NOMO-1 treated with DMSO at 0.1 percent for 48 hours (cell line): Measurements from ENCODE around the gene NXF1.
"Not testable (repeated sequence)": the region's sequence is repeated elsewhere in the genome, so short reads cannot be mapped to it uniquely, and the experiment has no call there.

Experiments
- DNase-seq: peaks from one replicate; lab custom pipeline; 2025; ENCODE audit not compliant: unreplicated experiment; lab: John Stamatoyannopoulos, UW

Gene NXF1

DNA sequence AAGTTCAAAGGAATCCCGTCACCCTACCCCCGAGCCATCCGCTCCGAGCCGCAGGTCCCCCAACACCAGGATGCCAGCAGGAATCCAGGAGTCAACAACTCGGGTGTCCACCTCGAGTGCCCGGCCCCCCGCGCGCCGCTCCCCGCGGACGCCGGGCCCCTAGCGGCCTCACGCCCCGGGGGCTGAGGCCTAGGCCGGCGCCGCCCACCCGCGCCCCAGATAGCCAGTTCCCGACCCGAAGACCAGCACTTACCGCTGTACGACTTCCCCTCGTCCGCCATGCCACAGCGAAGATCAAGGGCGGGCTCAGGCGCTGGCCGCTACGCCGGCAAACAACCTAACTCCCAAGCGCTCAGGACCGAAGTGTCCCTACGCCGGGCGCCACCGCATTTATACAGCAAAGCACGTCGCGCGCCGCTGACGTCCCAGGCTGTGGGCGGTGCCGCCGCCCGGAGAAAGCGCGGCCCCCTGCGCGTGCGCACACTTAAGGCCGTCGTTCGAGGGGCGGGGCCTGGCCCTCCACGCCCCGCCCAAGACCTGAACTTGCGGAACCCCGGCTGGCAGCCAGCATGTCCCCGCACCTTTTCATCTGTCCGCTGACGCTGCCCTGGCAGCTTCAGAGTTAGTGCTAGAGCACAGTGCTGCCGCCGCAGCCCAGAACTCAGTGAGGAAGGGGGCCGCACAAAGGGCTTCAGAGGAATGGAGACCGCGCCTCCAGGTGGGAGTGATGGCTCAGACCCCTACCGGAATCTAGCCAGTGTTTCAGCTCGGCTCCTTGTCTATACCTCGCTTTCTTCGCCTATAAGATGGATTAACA, at the start of gene NXF1:
Gene NXF1 (minus strand): TSS at position 365 of the 817 bp plus-strand sequence. CDS start 84 bp downstream, at position 281.
- peak; percentile 92 for DNase-seq

- no peak for DNase-seq
Observed at GRCh38 chr11:62854013-62854824, 49.0 kb upstream of the NXF1 start.

- DNase-seq: no peak
Observed at GRCh38 chr11:62853279-62853965, 48.2 kb upstream of the NXF1 start.

- DNase-seq: no peak
Observed at GRCh38 chr11:62852523-62853188, 47.4 kb upstream of the NXF1 start.

- DNase-seq: no peak
Observed at GRCh38 chr11:62851807-62852522, 46.7 kb upstream of the NXF1 start.

GRCh38 chr11:62850911-62851806, 45.9 kb upstream of the NXF1 start:
- DNase-seq: no peak

DNA sequence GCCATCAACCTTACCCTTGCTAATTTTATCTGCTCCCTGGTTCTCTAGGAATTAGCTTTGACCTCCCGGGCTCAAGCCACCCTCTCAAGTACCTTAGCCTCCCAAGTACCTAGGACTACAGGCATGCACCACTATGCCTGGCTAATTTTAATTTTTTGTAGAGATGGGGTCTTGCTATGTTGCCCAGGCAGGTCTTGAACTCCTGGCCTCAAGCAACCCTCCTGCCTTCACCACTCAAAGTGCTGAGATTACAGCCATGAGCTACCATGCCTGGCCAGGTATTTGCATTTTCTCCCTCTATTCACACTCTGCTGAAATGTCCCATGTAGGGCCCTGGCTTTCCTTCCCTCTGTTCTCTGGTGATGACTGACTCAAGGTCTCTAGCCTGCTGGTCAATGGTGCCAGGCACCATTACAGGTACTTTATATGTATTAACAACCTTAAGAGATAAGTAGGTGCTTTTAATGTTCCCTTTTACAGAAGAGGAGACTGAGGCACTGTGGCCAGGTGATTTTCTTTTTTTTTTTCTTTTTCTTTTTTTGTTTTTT, 42.6 kb upstream of the NXF1 start:
- DNase-seq: no peak

GRCh38 chr11:62846177-62846576, 40.9 kb upstream of the NXF1 start:
- no peak for DNase-seq

GRCh38 chr11:62844154-62844553, 38.9 kb upstream of the NXF1 start:
- no peak for DNase-seq

GRCh38 chr11:62843466-62843865, 38.2 kb upstream of the NXF1 start:
- no peak for DNase-seq

- DNase-seq: not testable (repeated sequence)
Observed at GRCh38 chr11:62842891-62843290, 37.7 kb upstream of the NXF1 start.

DNA sequence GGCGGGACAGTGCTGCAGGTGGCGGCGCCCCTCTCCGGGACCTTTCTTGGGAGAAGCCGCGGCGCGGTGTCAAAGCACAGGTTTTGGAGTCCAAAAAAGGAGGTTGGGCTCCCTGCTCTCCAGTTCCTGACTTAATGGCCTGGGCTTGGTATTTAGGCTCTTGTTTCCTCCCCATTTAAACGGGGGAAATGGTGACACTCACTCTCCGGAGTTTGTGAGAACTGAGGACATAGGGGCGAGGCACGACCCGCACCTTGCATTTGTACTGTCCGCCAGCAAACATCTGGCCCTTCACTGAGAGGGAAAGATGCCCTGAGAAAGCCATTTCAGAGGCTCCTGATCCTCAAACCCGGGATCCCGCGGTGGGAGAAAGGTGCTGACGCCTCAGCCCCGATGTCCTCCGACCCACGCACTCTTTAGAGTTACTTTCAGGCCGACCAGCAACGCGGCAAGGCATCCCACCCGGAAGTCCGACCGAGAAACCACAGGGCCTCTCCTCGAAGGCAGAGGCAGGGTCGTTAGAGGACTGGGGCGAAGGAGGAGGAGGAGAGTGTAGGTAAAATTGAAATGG, 37.0 kb upstream of the NXF1 start:
- peak; percentile 45 for DNase-seq

GRCh38 chr11:62841361-62842170, 36.3 kb upstream of the NXF1 start:
- peak; percentile 98 for DNase-seq

- DNase-seq: peak; percentile 54
Observed at GRCh38 chr11:62840721-62841360, 35.6 kb upstream of the NXF1 start.

- DNase-seq: peak; percentile 96
Observed at GRCh38 chr11:62839050-62839945, 34.1 kb upstream of the NXF1 start, which contains the start of gene WDR74. Gene WDR74, minus strand, starts transcription at chr11:62839590. Its CDS starts 20 bp downstream, at chr11:62839570.

DNA sequence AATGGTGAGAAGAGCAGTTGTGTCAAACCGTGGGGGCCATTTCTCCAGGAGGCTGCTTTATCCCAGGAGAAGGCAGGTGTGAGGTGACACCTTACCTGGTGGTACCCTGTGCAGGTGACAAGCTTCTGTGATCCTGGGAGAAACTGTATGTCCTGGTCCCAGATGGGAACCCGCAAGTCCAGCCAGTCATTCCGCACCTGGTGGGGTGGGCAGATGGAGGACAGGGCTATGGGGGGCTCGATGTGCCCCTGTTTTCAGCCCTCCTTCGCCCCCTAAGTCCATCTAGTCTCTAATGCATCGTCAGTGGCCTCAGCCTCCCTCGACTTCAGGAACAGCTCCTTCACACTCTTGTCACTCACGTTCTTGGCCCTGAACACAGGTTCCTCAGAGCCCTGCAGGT, 30.1 kb upstream of the NXF1 start:
- no peak for DNase-seq
